ENCODE data around the gene IL17RB.

Gene IL17RB

GRCh38 chr3:53813229-53813628, 33.1 kb upstream of the IL17RB start:
- peak in 1 of 2 experiments; percentile 22 for DNase-seq

GRCh38 chr3:53813876-53814275, 32.5 kb upstream of the IL17RB start:
- no peak for DNase-seq

GRCh38 chr3:53815067-53815466, 31.3 kb upstream of the IL17RB start:
- no peak for DNase-seq

- DNase-seq: no peak
These were observed 30.7 kb upstream of the IL17RB start for GRCh38 chr3:53815651-53816050.

GRCh38 chr3:53816425-53816824, 29.9 kb upstream of the IL17RB start:
- DNase-seq: no peak

GRCh38 chr3:53817211-53817610, 29.2 kb upstream of the IL17RB start:
- no peak for DNase-seq

- no peak for DNase-seq
These were observed 28.6 kb upstream of the IL17RB start for GRCh38 chr3:53817809-53818208.

- no peak for DNase-seq
These were observed 27.9 kb upstream of the IL17RB start for GRCh38 chr3:53818221-53819162.

GRCh38 chr3:53819163-53819868, 27.1 kb upstream of the IL17RB start:
- DNase-seq: no peak

GRCh38 chr3:53820084-53820483, 26.3 kb upstream of the IL17RB start:
- DNase-seq: no peak

GRCh38 chr3:53820756-53821580, 25.4 kb upstream of the IL17RB start:
- DNase-seq: no peak

GRCh38 chr3:53821631-53822121, 24.7 kb upstream of the IL17RB start:
- DNase-seq: no peak

- no peak for DNase-seq
These were observed 24.0 kb upstream of the IL17RB start for GRCh38 chr3:53822331-53822741.

GRCh38 chr3:53823026-53823955, 23.1 kb upstream of the IL17RB start:
- DNase-seq: no peak

GRCh38 chr3:53823956-53824657, 22.3 kb upstream of the IL17RB start:
- no peak for DNase-seq

- DNase-seq: no peak
These were observed 21.6 kb upstream of the IL17RB start for GRCh38 chr3:53824795-53825194.

- DNase-seq: no peak
These were observed 20.3 kb upstream of the IL17RB start for GRCh38 chr3:53826048-53826447.

- DNase-seq: no peak
These were observed 17.8 kb upstream of the IL17RB start for GRCh38 chr3:53828581-53828980.

- DNase-seq: no peak
These were observed 16.8 kb upstream of the IL17RB start for GRCh38 chr3:53829605-53830004.

GRCh38 chr3:53830944-53831343, 15.4 kb upstream of the IL17RB start:
- DNase-seq: no peak

GRCh38 chr3:53833053-53833645, 13.2 kb upstream of the IL17RB start:
- no peak for DNase-seq

All from NCI-H2081 (cell line).